ENCODE results near the gene PHF12. TPM values are rescaled to one million over a fixed set of nuclear protein-coding genes. Genes with fewer than 3 reads are reported as not detected.

The PHF12 gene
- total RNA-seq, 1 experiment from 2014 or later: 14.7 TPM

GRCh38 chr17:28977659-28978355 is 26.5 kb upstream of the PHF12 start:
- no peak for DNase-seq (ENCODE audit: extremely low read depth, low read depth)

GRCh38 chr17:28975646-28976045 is 24.3 kb upstream of the PHF12 start:
- DNase-seq (ENCODE audit: extremely low read depth, low read depth): no peak

GRCh38 chr17:28975031-28975430 is 23.7 kb upstream of the PHF12 start:
- DNase-seq (ENCODE audit: extremely low read depth, low read depth): no peak

GRCh38 chr17:28974451-28974850 is 23.1 kb upstream of the PHF12 start:
- no peak for DNase-seq (ENCODE audit: extremely low read depth, low read depth)

- no peak for DNase-seq (ENCODE audit: extremely low read depth, low read depth)
Observed at GRCh38 chr17:28973425-28973824, 22.1 kb upstream of the PHF12 start.

GRCh38 chr17:28972437-28972836 is 21.1 kb upstream of the PHF12 start:
- DNase-seq (ENCODE audit: extremely low read depth, low read depth): no peak

GRCh38 chr17:28970879-28971278 is 19.6 kb upstream of the PHF12 start:
- no peak for DNase-seq (ENCODE audit: extremely low read depth, low read depth)

- no peak for DNase-seq (ENCODE audit: extremely low read depth, low read depth)
Observed at GRCh38 chr17:28969706-28970393, 18.5 kb upstream of the PHF12 start.

GRCh38 chr17:28968914-28969295 is 17.6 kb upstream of the PHF12 start:
- no peak for DNase-seq (ENCODE audit: extremely low read depth, low read depth)

GRCh38 chr17:28968231-28968913 is 17.1 kb upstream of the PHF12 start:
- no peak for DNase-seq (ENCODE audit: extremely low read depth, low read depth)

GRCh38 chr17:28967221-28968135 is 16.2 kb upstream of the PHF12 start:
- DNase-seq (ENCODE audit: extremely low read depth, low read depth): no peak

GRCh38 chr17:28963841-28964240 is 12.5 kb upstream of the PHF12 start:
- no peak for DNase-seq (ENCODE audit: extremely low read depth, low read depth)

GRCh38 chr17:28963055-28963611 is 11.8 kb upstream of the PHF12 start:
- DNase-seq (ENCODE audit: extremely low read depth, low read depth): no peak

GRCh38 chr17:28961391-28961790 is 10.1 kb upstream of the PHF12 start:
- DNase-seq (ENCODE audit: extremely low read depth, low read depth): no peak

GRCh38 chr17:28960256-28961061 is 9.1 kb upstream of the PHF12 start:
- DNase-seq (ENCODE audit: extremely low read depth, low read depth): no peak

- DNase-seq (ENCODE audit: extremely low read depth, low read depth): no peak
Observed at GRCh38 chr17:28959471-28959871, 8.2 kb upstream of the PHF12 start.

- no peak for DNase-seq (ENCODE audit: extremely low read depth, low read depth)
Observed at GRCh38 chr17:28958820-28959455, 7.6 kb upstream of the PHF12 start.

GRCh38 chr17:28957992-28958355 is 6.7 kb upstream of the PHF12 start:
- DNase-seq (ENCODE audit: extremely low read depth, low read depth): no peak

GRCh38 chr17:28957277-28957991 is 6.1 kb upstream of the PHF12 start:
- DNase-seq (ENCODE audit: extremely low read depth, low read depth): no peak
